HEK293 (cell line): Measurements from ENCODE around the gene RPS27.

ENCODE experiments used
- BCL11B ChIP-seq: fragments of 450-650 bp; formaldehyde crosslinking; IDR thresholded peaks from 2 replicates; pipeline ENCODE4 v1.5.1; 2016; ENCODE audit warnings: low read depth, missing biosample characterization, missing genetic modification characterization
- GFI1B ChIP-seq: fragments of 450-650 bp; formaldehyde crosslinking; IDR thresholded peaks from 2 replicates; pipeline ENCODE4 v1.5.1; 2016; ENCODE audit warnings: missing biosample characterization, missing genetic modification characterization
- GLI2 ChIP-seq: fragments of 450-650 bp; formaldehyde crosslinking; IDR thresholded peaks from 2 replicates; pipeline ENCODE4; 2017; ENCODE audit warnings: missing biosample characterization, missing genetic modification characterization, low read depth, borderline replicate concordance
- HOXA7 ChIP-seq: sonication (generic); formaldehyde crosslinking; IDR thresholded peaks from 2 replicates; pipeline ENCODE4 v1.8.1; 2022; ENCODE audit warnings: missing genetic modification reagents, borderline replicate concordance
- HOXC10 ChIP-seq: sonication (generic); formaldehyde crosslinking; IDR thresholded peaks from 2 replicates; pipeline ENCODE4 v1.8.1; 2023; ENCODE audit warnings: mild to moderate bottlenecking, missing genetic modification reagents
- KLF1 ChIP-seq: fragments of 450-650 bp; formaldehyde crosslinking; IDR thresholded peaks from 2 replicates; pipeline ENCODE4 v1.5.1; 2016; ENCODE audit warnings: missing biosample characterization, missing genetic modification characterization
- KLF16 ChIP-seq: fragments of 450-650 bp; formaldehyde crosslinking; IDR thresholded peaks from 2 replicates; pipeline ENCODE4 v1.5.1; 2017; ENCODE audit warnings: missing biosample characterization, missing genetic modification characterization
- RBAK ChIP-seq: fragments of 450-650 bp; formaldehyde crosslinking; IDR thresholded peaks from 2 replicates; pipeline ENCODE4 v1.5.1; 2016; ENCODE audit warnings: missing biosample characterization, missing genetic modification characterization
- SCRT1 ChIP-seq: fragments of 450-650 bp; formaldehyde crosslinking; IDR thresholded peaks from 2 replicates; pipeline ENCODE4 v1.5.1; 2016; ENCODE audit warnings: missing biosample characterization, missing genetic modification characterization, borderline replicate concordance
- SP2 ChIP-seq: fragments of 450-650 bp; formaldehyde crosslinking; IDR thresholded peaks from 2 replicates; pipeline ENCODE4 v1.5.1; 2016; ENCODE audit warnings: missing biosample characterization, missing genetic modification characterization
- ZBTB48 ChIP-seq: fragments of 450-650 bp; formaldehyde crosslinking; IDR thresholded peaks from 2 replicates; pipeline ENCODE4 v1.5.1; 2016; ENCODE audit warnings: missing biosample characterization, missing genetic modification characterization
- ZBTB8A ChIP-seq: fragments of 450-650 bp; formaldehyde crosslinking; IDR thresholded peaks from 2 replicates; pipeline ENCODE4 v1.5.1; 2016; ENCODE audit warnings: missing biosample characterization, missing genetic modification characterization
- ZIC2 ChIP-seq: fragments of 450-650 bp; formaldehyde crosslinking; IDR thresholded peaks from 2 replicates; pipeline ENCODE4 v1.5.1; 2016; ENCODE audit warnings: missing biosample characterization, missing genetic modification characterization
- ZNF114 ChIP-seq: fragments of 450-650 bp; formaldehyde crosslinking; IDR thresholded peaks from 2 replicates; pipeline ENCODE4 v1.5.0; 2017; ENCODE audit warnings: missing biosample characterization, missing genetic modification characterization
- ZNF140 ChIP-seq: fragments of 450-650 bp; formaldehyde crosslinking; IDR thresholded peaks from 2 replicates; pipeline ENCODE4 v1.5.1; 2016; ENCODE audit warnings: missing biosample characterization, missing genetic modification characterization
- ZNF211 ChIP-seq: fragments of 450-650 bp; formaldehyde crosslinking; IDR thresholded peaks from 2 replicates; pipeline ENCODE4 v1.5.1; 2016; ENCODE audit warnings: low read depth, missing biosample characterization, missing genetic modification characterization
- ZNF335 ChIP-seq: fragments of 450-650 bp; formaldehyde crosslinking; conservative IDR thresholded peaks from 2 replicates; pipeline ENCODE4 v1.5.1; 2016; ENCODE audit warnings: missing biosample characterization, missing genetic modification characterization
- ZNF394 ChIP-seq: fragments of 450-650 bp; formaldehyde crosslinking; IDR thresholded peaks from 2 replicates; pipeline ENCODE4 v1.5.1; 2016; ENCODE audit warnings: missing biosample characterization, missing genetic modification characterization, mild to moderate bottlenecking, moderate library complexity, borderline replicate concordance
- ZNF426 ChIP-seq: fragments of 450-650 bp; formaldehyde crosslinking; IDR thresholded peaks from 2 replicates; pipeline ENCODE4 v1.5.1; 2017; ENCODE audit warnings: missing biosample characterization, missing genetic modification characterization, mild to moderate bottlenecking, inconsistent platforms, moderate library complexity
- ZNF548 ChIP-seq: fragments of 450-650 bp; formaldehyde crosslinking; IDR thresholded peaks from 2 replicates; pipeline ENCODE4 v1.5.1; 2016; ENCODE audit warnings: missing biosample characterization, missing genetic modification characterization
- ZNF623 ChIP-seq: fragments of 450-650 bp; formaldehyde crosslinking; IDR thresholded peaks from 2 replicates; pipeline ENCODE4 v1.5.1; 2016; ENCODE audit warnings: missing biosample characterization, missing genetic modification characterization
- ZNF660 ChIP-seq: fragments of 450-650 bp; IDR thresholded peaks from 2 replicates; pipeline ENCODE4 v1.5.1; 2018; ENCODE audit warnings: missing biosample characterization, mild to moderate bottlenecking, missing genetic modification characterization
- ZNF76 ChIP-seq: fragments of 450-650 bp; formaldehyde crosslinking; IDR thresholded peaks from 2 replicates; pipeline ENCODE4; 2016; ENCODE audit warnings: low read depth, missing biosample characterization, missing genetic modification characterization, borderline replicate concordance
- ZNF776 ChIP-seq: fragments of 450-650 bp; formaldehyde crosslinking; IDR thresholded peaks from 2 replicates; pipeline ENCODE4 v1.5.0; 2017; ENCODE audit warnings: missing biosample characterization, missing genetic modification characterization, borderline replicate concordance
- ZNF791 ChIP-seq: fragments of 450-650 bp; formaldehyde crosslinking; IDR thresholded peaks from 2 replicates; pipeline ENCODE4 v1.5.1; 2016; ENCODE audit warnings: missing biosample characterization, missing genetic modification characterization
- ZNF830 ChIP-seq: fragments of 450-650 bp; IDR thresholded peaks from 2 replicates; pipeline ENCODE4 v1.5.0; 2018; ENCODE audit warnings: missing biosample characterization, missing genetic modification characterization, low read depth, mild to moderate bottlenecking, moderate library complexity
- ZNF837 ChIP-seq: fragments of 450-650 bp; formaldehyde crosslinking; IDR thresholded peaks from 2 replicates; pipeline ENCODE4 v1.5.1; 2016; ENCODE audit warnings: missing biosample characterization, missing genetic modification characterization
- ZNF843 ChIP-seq: fragments of 450-650 bp; formaldehyde crosslinking; IDR thresholded peaks from 2 replicates; pipeline ENCODE4 v1.5.1; 2016; ENCODE audit warnings: missing biosample characterization, missing genetic modification characterization
- ZSCAN16 ChIP-seq: fragments of 450-650 bp; formaldehyde crosslinking; IDR thresholded peaks from 2 replicates; pipeline ENCODE4 v1.5.1; 2016; ENCODE audit warnings: missing biosample characterization, missing genetic modification characterization
- TF ChIP-seq, protein P1 (sequence below): fragments of 450-650 bp; formaldehyde crosslinking; IDR thresholded peaks from 2 replicates; pipeline ENCODE4 v1.5.1; 2016; ENCODE audit warnings: missing biosample characterization, missing genetic modification characterization
- TF ChIP-seq, protein P2 (sequence below): fragments of 450-650 bp; formaldehyde crosslinking; IDR thresholded peaks from 2 replicates; pipeline ENCODE4 v1.5.0; 2017; ENCODE audit warnings: missing biosample characterization, missing genetic modification characterization, borderline replicate concordance
- TF ChIP-seq, protein P3 (sequence below): fragments of 450-650 bp; formaldehyde crosslinking; IDR thresholded peaks from 2 replicates; pipeline ENCODE4 v1.5.1; 2016; ENCODE audit warnings: missing biosample characterization, missing genetic modification characterization
- TF ChIP-seq, protein P4 (sequence below): fragments of 450-650 bp; formaldehyde crosslinking; IDR thresholded peaks from 2 replicates; pipeline ENCODE4 v1.5.1; 2017; ENCODE audit warnings: missing biosample characterization, missing genetic modification characterization

Gene RPS27

DNA sequence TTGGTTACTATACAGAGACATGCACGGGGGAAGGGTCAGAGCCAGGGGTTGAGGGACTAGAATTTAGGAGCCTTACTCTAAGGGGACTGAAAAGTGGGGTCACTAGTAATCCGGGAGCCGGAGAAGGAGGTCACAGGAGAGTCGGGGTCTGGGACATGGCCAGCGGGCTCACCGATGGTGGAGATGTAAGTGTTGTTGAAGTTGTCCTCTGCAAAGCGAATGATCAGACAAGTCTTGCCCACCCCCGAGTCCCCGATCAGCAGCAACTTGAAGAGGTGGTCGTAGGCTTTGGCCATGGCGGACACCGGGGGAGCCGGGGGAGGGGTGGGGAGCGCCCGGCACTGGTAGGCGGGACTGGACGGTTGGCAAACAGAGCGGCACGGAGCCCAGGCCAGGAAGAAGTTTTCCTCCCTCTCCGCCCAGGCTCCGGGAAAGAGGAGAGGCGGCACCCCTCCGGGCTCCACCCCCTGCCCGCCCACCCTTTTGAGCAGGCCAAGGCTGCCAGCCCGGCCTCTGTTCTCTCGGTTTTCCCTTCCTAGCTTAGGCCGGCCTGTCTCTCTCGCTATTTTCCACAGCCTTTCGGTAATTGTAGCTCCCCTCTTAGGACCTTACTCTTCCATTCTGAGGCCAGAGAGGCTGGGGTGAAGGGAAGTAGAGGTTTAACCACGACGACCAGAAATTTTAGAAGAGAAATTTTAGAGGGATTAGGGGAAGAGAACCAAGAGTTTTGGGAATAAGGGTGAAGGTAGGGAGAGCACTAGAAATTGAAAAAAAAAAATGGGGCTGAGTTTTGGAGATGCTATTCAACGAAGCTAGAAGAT lies 4.4 kb upstream of the RPS27 start, which contains the start of gene RAB13 (continued):
- TF ChIP-seq, protein P1, sequence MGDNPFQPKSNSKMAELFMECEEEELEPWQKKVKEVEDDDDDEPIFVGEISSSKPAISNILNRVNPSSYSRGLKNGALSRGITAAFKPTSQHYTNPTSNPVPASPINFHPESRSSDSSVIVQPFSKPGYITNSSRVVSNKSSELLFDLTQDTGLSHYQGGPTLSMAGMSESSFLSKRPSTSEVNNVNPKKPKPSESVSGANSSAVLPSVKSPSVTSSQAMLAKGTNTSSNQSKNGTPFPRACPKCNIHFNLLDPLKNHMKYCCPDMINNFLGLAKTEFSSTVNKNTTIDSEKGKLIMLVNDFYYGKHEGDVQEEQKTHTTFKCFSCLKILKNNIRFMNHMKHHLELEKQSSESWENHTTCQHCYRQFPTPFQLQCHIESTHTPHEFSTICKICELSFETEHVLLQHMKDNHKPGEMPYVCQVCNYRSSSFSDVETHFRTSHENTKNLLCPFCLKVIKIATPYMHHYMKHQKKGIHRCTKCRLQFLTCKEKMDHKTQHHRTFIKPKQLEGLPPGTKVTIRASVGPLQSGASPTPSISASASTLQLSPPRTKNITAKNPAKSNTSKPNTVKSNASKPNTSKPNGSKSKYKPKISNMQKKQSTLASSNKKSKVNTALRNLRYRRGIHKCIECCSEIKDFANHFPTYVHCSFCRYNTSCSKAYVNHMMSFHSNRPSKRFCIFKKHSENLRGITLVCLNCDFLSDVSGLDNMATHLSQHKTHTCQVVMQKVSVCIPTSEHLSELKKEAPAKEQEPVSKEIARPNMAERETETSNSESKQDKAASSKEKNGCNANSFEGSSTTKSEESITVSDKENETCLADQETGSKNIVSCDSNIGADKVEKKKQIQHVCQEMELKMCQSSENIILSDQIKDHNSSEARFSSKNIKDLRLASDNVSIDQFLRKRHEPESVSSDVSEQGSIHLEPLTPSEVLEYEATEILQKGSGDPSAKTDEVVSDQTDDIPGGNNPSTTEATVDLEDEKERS (tag by site-specific recombination): 0 out of 2 replicates have a peak, but pooled peaks have one; percentile 3
- TF ChIP-seq ZNF211 (tag by site-specific recombination): no peak
- no peak for TF ChIP-seq ZNF623 (tag by site-specific recombination)
- TF ChIP-seq ZBTB48: peak; percentile 71; the same call in 1 of the 2 replicates
- no peak for TF ChIP-seq ZNF791 (tag by site-specific recombination)
- TF ChIP-seq, protein P2, sequence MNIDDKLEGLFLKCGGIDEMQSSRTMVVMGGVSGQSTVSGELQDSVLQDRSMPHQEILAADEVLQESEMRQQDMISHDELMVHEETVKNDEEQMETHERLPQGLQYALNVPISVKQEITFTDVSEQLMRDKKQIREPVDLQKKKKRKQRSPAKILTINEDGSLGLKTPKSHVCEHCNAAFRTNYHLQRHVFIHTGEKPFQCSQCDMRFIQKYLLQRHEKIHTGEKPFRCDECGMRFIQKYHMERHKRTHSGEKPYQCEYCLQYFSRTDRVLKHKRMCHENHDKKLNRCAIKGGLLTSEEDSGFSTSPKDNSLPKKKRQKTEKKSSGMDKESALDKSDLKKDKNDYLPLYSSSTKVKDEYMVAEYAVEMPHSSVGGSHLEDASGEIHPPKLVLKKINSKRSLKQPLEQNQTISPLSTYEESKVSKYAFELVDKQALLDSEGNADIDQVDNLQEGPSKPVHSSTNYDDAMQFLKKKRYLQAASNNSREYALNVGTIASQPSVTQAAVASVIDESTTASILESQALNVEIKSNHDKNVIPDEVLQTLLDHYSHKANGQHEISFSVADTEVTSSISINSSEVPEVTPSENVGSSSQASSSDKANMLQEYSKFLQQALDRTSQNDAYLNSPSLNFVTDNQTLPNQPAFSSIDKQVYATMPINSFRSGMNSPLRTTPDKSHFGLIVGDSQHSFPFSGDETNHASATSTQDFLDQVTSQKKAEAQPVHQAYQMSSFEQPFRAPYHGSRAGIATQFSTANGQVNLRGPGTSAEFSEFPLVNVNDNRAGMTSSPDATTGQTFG (tag by site-specific recombination): no peak
- peak; percentile 95 for TF ChIP-seq ZNF335 (tag by site-specific recombination)
- no peak for TF ChIP-seq SCRT1 (tag by site-specific recombination)
- TF ChIP-seq HOXC10 (CRISPR knock-in tag): no peak
- no peak for TF ChIP-seq KLF16 (tag by site-specific recombination)
- TF ChIP-seq, protein P3, sequence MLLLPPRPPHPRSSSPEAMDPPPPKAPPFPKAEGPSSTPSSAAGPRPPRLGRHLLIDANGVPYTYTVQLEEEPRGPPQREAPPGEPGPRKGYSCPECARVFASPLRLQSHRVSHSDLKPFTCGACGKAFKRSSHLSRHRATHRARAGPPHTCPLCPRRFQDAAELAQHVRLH (tag by site-specific recombination): no peak
- peak; percentile 85 for TF ChIP-seq SP2
- TF ChIP-seq ZNF76 (tag by site-specific recombination): no peak
- TF ChIP-seq ZNF830: no peak
- TF ChIP-seq ZNF837 (tag by site-specific recombination): no peak
- TF ChIP-seq, protein P4, sequence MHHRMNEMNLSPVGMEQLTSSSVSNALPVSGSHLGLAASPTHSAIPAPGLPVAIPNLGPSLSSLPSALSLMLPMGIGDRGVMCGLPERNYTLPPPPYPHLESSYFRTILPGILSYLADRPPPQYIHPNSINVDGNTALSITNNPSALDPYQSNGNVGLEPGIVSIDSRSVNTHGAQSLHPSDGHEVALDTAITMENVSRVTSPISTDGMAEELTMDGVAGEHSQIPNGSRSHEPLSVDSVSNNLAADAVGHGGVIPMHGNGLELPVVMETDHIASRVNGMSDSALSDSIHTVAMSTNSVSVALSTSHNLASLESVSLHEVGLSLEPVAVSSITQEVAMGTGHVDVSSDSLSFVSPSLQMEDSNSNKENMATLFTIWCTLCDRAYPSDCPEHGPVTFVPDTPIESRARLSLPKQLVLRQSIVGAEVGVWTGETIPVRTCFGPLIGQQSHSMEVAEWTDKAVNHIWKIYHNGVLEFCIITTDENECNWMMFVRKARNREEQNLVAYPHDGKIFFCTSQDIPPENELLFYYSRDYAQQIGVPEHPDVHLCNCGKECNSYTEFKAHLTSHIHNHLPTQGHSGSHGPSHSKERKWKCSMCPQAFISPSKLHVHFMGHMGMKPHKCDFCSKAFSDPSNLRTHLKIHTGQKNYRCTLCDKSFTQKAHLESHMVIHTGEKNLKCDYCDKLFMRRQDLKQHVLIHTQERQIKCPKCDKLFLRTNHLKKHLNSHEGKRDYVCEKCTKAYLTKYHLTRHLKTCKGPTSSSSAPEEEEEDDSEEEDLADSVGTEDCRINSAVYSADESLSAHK: no peak
- TF ChIP-seq ZNF776 (tag by site-specific recombination): no peak
- TF ChIP-seq HOXA7 (CRISPR knock-in tag): no peak
- TF ChIP-seq ZNF548 (tag by site-specific recombination): no peak
- no peak for TF ChIP-seq RBAK (tag by site-specific recombination)
- no peak for TF ChIP-seq ZNF660
- no peak for TF ChIP-seq ZBTB8A
- no peak for TF ChIP-seq ZNF140
- TF ChIP-seq ZNF843 (tag by site-specific recombination): no peak; the same call in 1 of the 2 replicates
- TF ChIP-seq KLF1 (tag by site-specific recombination): no peak
- no peak for TF ChIP-seq GLI2 (tag by site-specific recombination)
- TF ChIP-seq BCL11B (tag by site-specific recombination): no peak
- TF ChIP-seq ZNF394: no peak
- no peak for TF ChIP-seq ZNF114 (tag by site-specific recombination)
- no peak for TF ChIP-seq ZNF426 (tag by site-specific recombination)
- no peak for TF ChIP-seq ZSCAN16
- TF ChIP-seq ZIC2 (tag by site-specific recombination): no peak
- TF ChIP-seq GFI1B: no peak
